Naive thymus-derived CD8-positive, alpha-beta T cell (primary cell): ENCODE data around the gene NBEAL1. TPM values are rescaled to one million over a fixed set of nuclear protein-coding genes. Genes with fewer than 3 reads are reported as not detected.
"Not testable (repeated sequence)": the region's sequence is repeated elsewhere in the genome, so short reads cannot be mapped to it uniquely, and the experiment has no call there.

Experiments
- ATAC-seq, 2 donors: fragments of 150-1000 bp; cut with Tn5 transposase in 1 of 2; sonication (Bioruptor Pico), chemical (Tn5 transposase) in 1 of 2; 1 replicate in 1 of 2; 2 replicates in 1 of 2; pipeline ENCODE4 v1.10.0; 2021; ENCODE audit warnings: mild to moderate bottlenecking in 2 of 2, moderate library complexity in 2 of 2
- POLR2A ChIA-PET: fragments of 350-600 bp; sonication (Branson Sonifier 250); formaldehyde crosslinking; loops from one replicate; lab custom pipeline; 2021; ENCODE audit warnings: antibody characterized with exemption; lab: Charles Lee
- DNase-seq, 10 donors: peaks; one replicate each; pipeline versions ENCODE4 v3.0.0 to v3.0.0-alpha.2; 2020 to 2022
- H3K27ac Mint-ChIP-seq, 10 donors: one replicate each; pipeline ENCODE4 v1.8.0; 2020 to 2022; ENCODE audit warnings: mild to moderate bottlenecking in 10 of 10, mixed read lengths in 10 of 10, moderate library complexity in 4 of 10, inconsistent platforms in 1 of 10
- H3K27me3 Mint-ChIP-seq, 5 donors: one replicate each; pipeline ENCODE4 v1.8.0; 2021 to 2022; ENCODE audit warnings: mixed read lengths in 5 of 5
- H3K36me3 Mint-ChIP-seq, 3 donors: one replicate each; pipeline ENCODE4 v1.8.0; 2020 to 2022; ENCODE audit warnings: mixed read lengths in 3 of 3, mild to moderate bottlenecking in 2 of 3, inconsistent platforms in 1 of 3
- H3K4me1 Mint-ChIP-seq, 4 donors: one replicate each; pipeline ENCODE4 v1.8.0; 2021 to 2022; ENCODE audit warnings: mixed read lengths in 4 of 4
- H3K4me3 Mint-ChIP-seq, 10 donors: one replicate each; pipeline ENCODE4 v1.8.0; 2020 to 2022; ENCODE audit warnings: mild to moderate bottlenecking in 10 of 10, mixed read lengths in 10 of 10, moderate library complexity in 6 of 10, inconsistent platforms in 1 of 10
- H3K9me3 Mint-ChIP-seq, 9 donors: one replicate each; pipeline ENCODE4 v1.8.0; 2020 to 2022; ENCODE audit warnings: mixed read lengths in 9 of 9, mild to moderate bottlenecking in 3 of 9, inconsistent platforms in 1 of 9, moderate library complexity in 1 of 9
- polyA plus RNA-seq, 3 donors: library from polyadenylated mRNA; unstranded; fragments of 300-500 nt; fragmentation: Illumina TruSeq; gene quantifications; one replicate each; pipeline ENCODE4 v1.2.3, GENCODE V29; 2021
- total RNA-seq, 8 experiments: library from RNA in 2 of 8; stranded (reverse) in 2 of 8; gene quantifications; one replicate each; pipeline ENCODE4 v1.2.3 and lab custom pipeline; 2021 to 2026

NBEAL1 gene
- total RNA-seq (10 to 100 TPM; 15.5 to 18.4 TPM), polyA plus RNA-seq (1 to 10 TPM; 7.5 to 8.6 (median 8.1) TPM), total RNA-seq (lab: John Stamatoyannopoulos, UW) (16.7 to 49.1 (median 37.7) reads per million in 6 experiments)

DNA sequence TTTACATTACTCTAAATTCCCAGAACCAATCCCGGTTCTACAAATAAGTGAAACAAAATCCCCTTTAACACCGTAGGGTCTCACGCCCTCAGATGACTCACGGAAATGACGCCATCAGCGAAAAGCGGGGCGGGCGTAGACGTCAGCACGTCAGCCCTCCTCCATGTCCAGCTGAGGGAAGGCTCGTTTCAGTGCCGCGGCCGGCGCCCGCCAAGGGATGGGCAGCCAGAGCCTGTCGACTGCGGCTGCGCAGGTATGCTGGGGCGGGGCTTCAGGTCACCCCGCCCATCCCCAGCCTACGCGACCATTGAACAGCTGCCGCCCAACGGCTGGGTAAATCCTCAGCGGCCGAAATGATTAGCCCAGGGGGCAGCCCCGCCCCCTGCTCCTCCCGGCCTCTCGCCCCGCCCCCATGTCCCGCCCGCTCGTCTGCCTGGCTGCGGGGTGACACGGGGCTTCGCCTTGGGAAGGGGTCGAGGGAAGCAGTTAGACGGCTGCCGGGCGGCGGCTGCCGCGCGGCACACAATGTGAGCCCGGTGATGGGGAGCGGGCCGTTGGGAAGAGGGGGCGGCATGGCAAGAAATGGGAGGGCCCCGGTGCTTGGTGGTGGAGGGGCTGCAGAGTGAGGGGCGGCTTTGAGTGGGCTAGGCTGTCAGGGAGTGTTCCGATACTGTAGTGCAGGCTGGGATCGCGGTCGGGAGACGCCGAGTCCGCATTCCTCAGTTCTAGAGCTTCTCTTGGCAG is at the start of gene NBEAL1:
TSS of gene NBEAL1 (plus strand) at position 420 of the 744 bp plus-strand sequence. CDS start 1,510 bp downstream, outside the sequence.
- POLR2A ChIA-PET: interaction anchor here (0.5 to 1.1 kb wide), 4 partner anchors 12 to 774 kb away, joined by 3 to 5 read pairs (median 4); partner anchors contain the start of gene WDR12
- peak within 1 kb of the TSS; percentile 89 to 99 (median 94) for H3K4me3 Mint-ChIP-seq
- peak within 1 kb of the TSS; percentile 90 to 98 (median 97) for H3K27ac Mint-ChIP-seq
- no peaks in the 10 kb centered on the region for H3K36me3 Mint-ChIP-seq
- DNase-seq (peak; percentile 93 to 98 (median 94)), ATAC-seq (peak; percentile 90)
- H3K4me1 Mint-ChIP-seq: peaks cover 24 to 50% (median 39%) of the 10 kb centered on the region in 4 donors
- H3K9me3 Mint-ChIP-seq: no peaks in the 10 kb centered on the region
- H3K27me3 Mint-ChIP-seq: peaks cover 0 to 1% (median 0%) of the 10 kb centered on the region in 5 donors

DNA sequence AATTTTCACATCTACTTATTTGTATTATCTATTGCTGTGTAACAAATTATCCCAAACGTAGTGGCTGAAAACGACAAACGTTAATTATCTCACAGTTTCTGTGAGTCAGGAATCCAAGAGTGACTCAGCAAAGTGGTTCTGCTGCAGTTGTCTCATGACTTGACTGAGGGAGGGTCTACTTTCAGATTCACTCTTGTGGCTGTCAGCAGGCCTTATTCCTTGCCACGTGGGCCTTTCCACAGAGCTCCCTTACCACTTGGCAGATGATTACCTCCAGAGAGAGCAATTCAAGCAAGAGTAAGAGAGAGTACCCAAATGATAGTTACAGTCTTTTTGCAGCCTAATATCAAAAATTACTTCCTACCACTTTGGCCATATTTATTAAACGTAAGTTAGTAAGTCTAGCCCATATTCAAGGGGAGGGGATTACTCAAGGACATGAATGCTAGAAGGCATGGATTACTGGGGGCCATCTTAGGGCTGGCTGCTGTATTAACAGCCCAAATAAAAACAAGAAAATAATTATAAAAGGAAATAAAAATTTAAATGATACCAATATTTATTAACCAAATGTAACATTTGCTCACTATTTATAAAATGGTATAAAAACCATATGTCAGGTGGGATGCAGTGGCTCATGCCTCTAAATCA is 48.7 kb upstream of the NBEAL1 start:
- Mint-ChIP-seq H3K27me3 (no peaks in the 10 kb centered on the region), H3K9me3 (no peaks in the 10 kb centered on the region), H3K36me3 (peaks cover 0 to 42% (median 4%) of the 10 kb centered on the region in 3 donors), H3K27ac (no peak overlapping the region), H3K4me1 (no peaks in the 10 kb centered on the region), H3K4me3 (no peak overlapping the region)
- no peak for ATAC-seq
- POLR2A ChIA-PET: no interaction called here
- DNase-seq: no peak

DNA sequence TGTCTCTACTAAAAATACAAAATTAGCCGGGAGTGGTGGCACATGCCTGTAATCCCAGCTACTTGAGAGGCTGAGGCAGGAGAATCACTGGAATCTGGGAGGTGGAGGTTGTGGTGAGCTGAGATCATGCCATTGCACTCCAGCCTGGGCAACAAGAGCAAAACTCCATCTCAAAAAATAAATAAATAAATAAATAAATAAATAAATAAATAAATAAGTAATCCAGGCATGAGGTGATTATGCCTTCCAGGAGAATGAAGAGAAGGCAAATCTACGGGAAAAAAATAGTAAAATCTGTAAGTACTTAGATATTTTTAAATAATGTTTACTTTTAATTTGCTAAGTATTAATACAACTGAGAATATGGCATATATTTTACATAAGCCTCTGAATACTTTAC is 45.3 kb upstream of the NBEAL1 start:
- H3K27ac Mint-ChIP-seq, ATAC-seq, H3K4me1 Mint-ChIP-seq, H3K27me3 Mint-ChIP-seq, DNase-seq, H3K9me3 Mint-ChIP-seq, H3K4me3 Mint-ChIP-seq, POLR2A ChIA-PET: not testable (repeated sequence)
- peaks cover 4 to 39% (median 4%) of the 10 kb centered on the region in 3 donors for H3K36me3 Mint-ChIP-seq

DNA sequence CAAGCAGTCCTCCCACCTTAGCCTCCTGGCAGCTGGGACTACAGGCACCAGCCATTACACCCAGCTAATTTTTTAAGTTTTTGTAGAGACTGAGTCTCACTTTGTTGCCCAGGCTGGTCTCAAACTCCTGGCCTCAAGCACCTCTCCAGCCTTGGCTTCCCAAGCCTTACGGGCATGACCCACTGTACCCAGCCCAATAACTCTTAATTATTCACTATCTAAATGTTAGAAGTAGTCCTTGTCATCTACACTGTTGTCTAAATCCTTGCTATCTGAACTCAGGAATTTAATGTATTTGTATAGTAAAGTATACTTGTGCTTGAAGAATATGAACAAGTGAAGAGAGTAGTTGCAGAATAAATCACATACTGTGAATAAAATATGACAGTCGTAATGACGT is 37.9 kb upstream of the NBEAL1 start:
- POLR2A ChIA-PET: no interaction called here
- H3K36me3 Mint-ChIP-seq: peaks cover 8 to 65% (median 12%) of the 10 kb centered on the region in 3 donors
- no peaks in the 10 kb centered on the region for H3K27me3 Mint-ChIP-seq
- peak overlapping the region in 2 of 10 donors; percentile 40 to 75 for H3K27ac Mint-ChIP-seq
- ATAC-seq (no peak), DNase-seq (no peak)
- H3K4me3 Mint-ChIP-seq: no peak overlapping the region
- peaks cover 0 to 3% (median 0%) of the 10 kb centered on the region in 4 donors for H3K4me1 Mint-ChIP-seq
- no peaks in the 10 kb centered on the region for H3K9me3 Mint-ChIP-seq

DNA sequence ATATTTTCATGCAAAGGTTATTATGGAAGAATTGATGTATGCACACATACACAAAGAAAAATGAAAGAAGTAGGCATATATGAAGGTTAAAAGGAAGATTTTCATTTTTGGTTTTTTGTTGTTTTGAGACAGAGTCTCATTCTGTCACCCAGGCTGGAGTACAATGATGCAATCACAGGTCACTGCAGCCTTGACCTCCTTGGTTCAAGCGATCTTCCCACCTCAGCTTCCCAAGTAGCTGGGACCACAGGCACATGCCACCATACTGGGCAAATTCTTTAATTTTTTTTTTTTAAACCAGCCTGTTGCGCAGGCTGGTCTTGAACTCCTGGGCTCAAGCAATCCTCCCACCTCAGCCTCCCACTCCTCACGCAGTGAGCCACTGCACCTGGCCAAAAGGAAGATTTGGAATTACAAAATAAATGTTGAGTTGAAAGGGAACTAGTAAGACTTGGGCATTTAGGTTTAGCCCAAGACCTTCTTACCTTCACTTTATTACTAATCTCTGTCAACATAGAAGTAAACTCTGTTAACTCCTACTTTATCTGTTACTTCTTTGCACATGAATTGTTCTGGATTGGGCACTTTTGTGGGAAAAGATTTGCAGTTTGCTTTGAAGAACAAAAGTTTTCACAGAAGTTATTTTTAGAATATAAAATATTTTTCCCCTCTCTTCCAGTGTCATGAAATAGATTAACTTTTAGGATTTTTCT is 31.7 kb upstream of the NBEAL1 start:
- Mint-ChIP-seq H3K4me1 (peaks cover 0 to 3% (median 0%) of the 10 kb centered on the region in 4 donors), H3K36me3 (peaks cover 7 to 54% (median 14%) of the 10 kb centered on the region in 3 donors), H3K4me3 (no peak overlapping the region), H3K9me3 (no peaks in the 10 kb centered on the region), H3K27ac (peak overlapping the region in 1 of 10 donors; percentile 5), H3K27me3 (no peaks in the 10 kb centered on the region)
- POLR2A ChIA-PET: no interaction called here
- DNase-seq (no peak), ATAC-seq (no peak)

DNA sequence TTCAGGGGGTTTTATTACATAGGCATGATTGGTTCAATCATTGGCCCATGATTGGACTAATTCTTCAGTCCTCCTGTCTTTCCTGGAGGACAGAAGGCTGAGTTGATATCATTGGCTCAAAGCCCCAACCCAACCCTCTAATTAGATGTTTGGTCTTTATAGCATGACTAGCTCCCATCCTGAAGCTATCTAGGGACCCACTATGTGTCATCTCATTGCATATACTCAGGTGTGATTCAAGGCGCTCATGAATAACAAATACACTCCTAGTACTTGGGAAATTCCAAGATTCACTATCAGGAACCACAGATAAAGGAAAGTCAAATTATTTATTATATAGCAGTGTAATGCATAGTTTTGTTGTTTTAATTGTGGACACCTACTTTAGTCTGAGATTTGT is 24.9 kb upstream of the NBEAL1 start:
- H3K27me3 Mint-ChIP-seq: no peaks in the 10 kb centered on the region

DNA sequence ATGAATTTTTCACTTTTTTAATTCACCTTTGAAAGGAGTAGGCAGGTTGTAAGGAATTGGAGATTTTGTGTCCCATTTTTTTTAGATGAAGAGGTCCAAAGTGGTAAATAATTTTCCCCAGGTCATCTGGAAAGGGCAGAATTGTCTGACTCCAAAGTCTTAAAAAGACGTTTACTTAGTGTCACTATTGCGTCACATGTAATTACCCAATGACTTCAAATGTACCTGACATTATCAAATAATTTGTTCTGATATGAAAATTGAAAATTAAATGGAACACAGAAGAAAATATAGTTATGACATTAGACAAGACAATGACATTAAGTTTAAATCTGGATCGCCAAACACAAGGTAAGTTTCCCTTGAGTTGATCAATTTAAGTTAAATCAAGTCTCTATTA is 24.2 kb upstream of the NBEAL1 start:
- no peak overlapping the region for H3K27ac Mint-ChIP-seq
- H3K36me3 Mint-ChIP-seq: peaks cover 0 to 9% (median 0%) of the 10 kb centered on the region in 3 donors
- DNase-seq (no peak), ATAC-seq (no peak)
- H3K4me1 Mint-ChIP-seq: no peaks in the 10 kb centered on the region
- H3K27me3 Mint-ChIP-seq: peaks cover 0 to 6% (median 0%) of the 10 kb centered on the region in 5 donors
- POLR2A ChIA-PET: no interaction called here
- no peak overlapping the region for H3K4me3 Mint-ChIP-seq
- no peaks in the 10 kb centered on the region for H3K9me3 Mint-ChIP-seq

More for the DNA sequence above, 24.9 kb upstream of the NBEAL1 start:
- POLR2A ChIA-PET: no interaction called here
- Mint-ChIP-seq H3K4me3 (no peak overlapping the region), H3K27ac (no peak overlapping the region), H3K36me3 (peaks cover 0 to 11% (median 0%) of the 10 kb centered on the region in 3 donors), H3K4me1 (no peaks in the 10 kb centered on the region), H3K9me3 (no peaks in the 10 kb centered on the region)
- DNase-seq (no peak), ATAC-seq (no peak)

DNA sequence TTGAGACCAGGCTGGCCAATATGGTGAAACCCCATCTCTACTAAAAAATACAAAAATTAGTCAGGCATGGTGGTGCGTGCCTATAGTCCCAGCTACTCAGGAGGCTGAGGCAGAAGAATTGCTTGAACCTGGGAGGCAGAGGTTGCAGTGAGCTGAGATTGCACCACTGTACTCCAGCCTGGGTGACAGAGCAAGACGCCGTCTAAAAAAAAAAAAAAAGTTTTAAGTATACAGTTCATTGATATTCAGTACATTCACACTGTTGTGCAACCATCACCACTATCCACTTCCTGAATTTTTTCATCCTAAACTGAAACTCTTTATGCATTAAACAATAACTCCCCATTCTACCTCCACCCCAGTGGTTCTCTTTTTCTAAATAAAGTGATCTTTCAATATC is 17.6 kb upstream of the NBEAL1 start:
- H3K36me3 Mint-ChIP-seq, H3K4me1 Mint-ChIP-seq, H3K4me3 Mint-ChIP-seq, ATAC-seq, DNase-seq, H3K27me3 Mint-ChIP-seq, H3K27ac Mint-ChIP-seq, H3K9me3 Mint-ChIP-seq, POLR2A ChIA-PET: not testable (repeated sequence)

DNA sequence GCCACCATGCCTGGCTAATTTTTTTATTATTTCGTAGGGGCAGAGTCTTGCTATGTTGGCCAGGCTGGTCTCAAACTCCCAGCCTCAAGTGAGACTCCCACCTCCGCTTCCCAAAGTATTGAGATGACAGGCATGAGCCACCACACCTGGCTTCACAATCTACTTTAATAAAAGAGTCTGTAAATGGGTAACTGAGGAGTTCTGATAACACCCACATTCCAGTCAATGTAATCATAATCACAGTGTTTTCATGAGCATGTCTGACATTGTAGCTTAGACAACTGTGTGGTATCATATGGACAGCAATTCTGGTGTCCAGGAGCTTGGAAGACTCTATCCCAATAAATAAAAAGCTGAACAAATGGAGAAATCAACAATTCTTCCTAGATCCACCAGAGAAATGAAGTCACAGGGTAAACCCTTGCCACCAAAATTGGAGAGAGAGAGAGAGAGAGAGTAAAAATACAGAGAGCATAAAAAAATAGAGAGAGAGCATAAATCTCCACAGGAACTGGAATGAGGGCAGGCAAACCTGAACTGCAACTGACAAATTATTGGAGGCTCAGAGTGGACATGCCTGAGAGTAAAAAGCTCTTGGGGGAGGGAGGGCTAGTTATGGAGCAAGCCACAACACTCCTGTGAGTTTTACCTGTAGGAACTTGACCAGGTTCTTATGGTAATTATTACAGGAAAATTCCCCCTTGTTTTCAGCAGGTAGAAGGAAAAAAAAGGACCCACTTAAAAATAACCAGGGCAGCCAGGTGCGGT is 12.4 kb upstream of the NBEAL1 start:
- DNase-seq (no peak), ATAC-seq (no peak)
- H3K36me3 Mint-ChIP-seq: no peaks in the 10 kb centered on the region
- peaks cover 0 to 6% (median 2%) of the 10 kb centered on the region in 5 donors for H3K27me3 Mint-ChIP-seq
- no peaks in the 10 kb centered on the region for H3K4me1 Mint-ChIP-seq
- H3K27ac Mint-ChIP-seq: peak overlapping the region in 1 of 10 donors; percentile 14
- no peak overlapping the region for H3K4me3 Mint-ChIP-seq
- H3K9me3 Mint-ChIP-seq: no peaks in the 10 kb centered on the region
- POLR2A ChIA-PET: interaction anchor here (0.7 kb wide), 1 partner anchor 12 kb away, joined by 3 read pairs; no protein-coding TSS in a partner anchor

DNA sequence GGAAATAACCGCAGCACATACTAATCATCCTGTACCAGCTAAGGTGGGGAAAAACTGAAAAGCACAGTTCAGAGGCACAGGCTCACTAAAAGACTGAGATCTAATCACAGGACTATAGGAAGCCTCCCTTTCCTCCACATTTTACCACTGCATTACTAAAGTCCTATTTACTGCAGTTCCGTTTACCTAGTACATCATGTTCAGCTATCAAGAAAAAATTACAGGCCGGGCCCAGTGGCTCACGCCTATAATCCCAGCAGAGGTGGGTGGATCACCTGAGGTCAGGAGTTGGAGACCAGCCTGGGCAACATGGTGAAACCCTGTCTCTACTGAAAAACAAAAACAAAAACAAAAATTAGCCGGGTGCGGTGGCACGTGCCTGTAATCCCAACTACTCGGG is 11.0 kb upstream of the NBEAL1 start:
- POLR2A ChIA-PET: no interaction called here
- Mint-ChIP-seq H3K36me3 (peaks cover 0 to 4% (median 3%) of the 10 kb centered on the region in 3 donors), H3K27me3 (peaks cover 0 to 6% (median 4%) of the 10 kb centered on the region in 5 donors), H3K27ac (peak overlapping the region in 1 of 10 donors; percentile 5), H3K9me3 (peaks cover 0 to 7% (median 1%) of the 10 kb centered on the region in 9 donors), H3K4me3 (no peak overlapping the region), H3K4me1 (no peaks in the 10 kb centered on the region)
- DNase-seq: no peak
- no peak for ATAC-seq

DNA sequence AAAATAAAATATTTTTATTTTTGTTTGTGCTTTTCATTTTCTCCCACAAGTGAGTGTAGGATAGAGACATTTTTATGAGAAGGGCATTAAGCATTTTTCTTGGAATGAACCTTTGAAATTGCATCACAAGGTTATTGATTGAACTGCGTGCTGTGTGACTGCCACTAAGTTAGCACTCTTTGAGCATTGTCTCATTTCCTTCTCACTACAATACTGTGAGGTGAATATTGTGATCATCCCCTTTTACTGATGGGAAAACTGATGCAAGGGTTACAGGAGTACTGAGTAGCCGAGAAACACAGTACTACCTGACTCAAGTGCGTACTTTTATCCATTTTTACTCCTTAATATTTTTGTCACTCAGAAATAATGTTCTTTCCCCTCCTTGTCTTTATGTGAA is 2.0 kb downstream of the NBEAL1 start:
- no peaks in the 10 kb centered on the region for H3K36me3 Mint-ChIP-seq
- DNase-seq: no peak
- POLR2A ChIA-PET: no interaction called here
- no peaks in the 10 kb centered on the region for H3K9me3 Mint-ChIP-seq
- peak overlapping the region in 5 of 10 donors; percentile 6 to 46 (median 28) for H3K27ac Mint-ChIP-seq
- peak overlapping the region in 6 of 10 donors; percentile 6 to 70 (median 40) for H3K4me3 Mint-ChIP-seq
- ATAC-seq: no peak
- H3K4me1 Mint-ChIP-seq: peaks cover 24 to 52% (median 39%) of the 10 kb centered on the region in 4 donors
- peaks cover 0 to under 1% (median 0%) of the 10 kb centered on the region in 5 donors for H3K27me3 Mint-ChIP-seq

DNA sequence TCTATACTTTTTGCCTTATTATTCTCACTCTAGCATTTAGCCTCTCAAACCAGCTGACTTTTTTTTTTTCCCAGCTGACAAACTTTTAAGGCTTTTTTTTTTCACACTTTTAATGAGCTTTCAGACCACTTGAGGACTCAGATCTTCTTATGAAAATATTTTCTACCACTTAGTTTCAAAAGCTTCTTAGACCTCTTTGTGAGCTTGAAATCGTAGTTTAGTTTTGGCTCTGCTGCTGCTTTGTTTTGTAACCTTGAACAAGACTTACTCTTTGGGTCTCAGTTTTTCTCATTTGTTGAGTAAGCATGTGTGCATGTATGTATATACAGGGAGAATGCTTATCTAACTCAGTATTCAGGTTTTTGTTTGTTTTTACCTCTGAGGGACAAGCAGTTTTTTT is 3.5 kb downstream of the NBEAL1 start:
- no peaks in the 10 kb centered on the region for H3K9me3 Mint-ChIP-seq
- no peaks in the 10 kb centered on the region for H3K27me3 Mint-ChIP-seq
- H3K36me3 Mint-ChIP-seq: no peaks in the 10 kb centered on the region
- ATAC-seq (no peak), DNase-seq (peak in 1 of 10 donors; percentile 5)
- POLR2A ChIA-PET: interaction anchor here (0.7 kb wide), 2 partner anchors 382 to 924 kb away, joined by 3 to 4 read pairs; no protein-coding TSS in a partner anchor
- H3K4me1 Mint-ChIP-seq: peaks cover 20 to 52% (median 40%) of the 10 kb centered on the region in 4 donors
- H3K4me3 Mint-ChIP-seq: peak overlapping the region in 8 of 10 donors; percentile 7 to 60 (median 39)
- H3K27ac Mint-ChIP-seq: peak overlapping the region in 8 of 10 donors; percentile 3 to 75 (median 34)
